ENCODE data around the gene GPR137B.

- no peak for TF ChIP-seq POLR2A (IDR thresholded peaks at IDR 0.05)
- TF ChIP-seq CTCF (IDR thresholded peaks at IDR 0.05): no peak
These were observed 17.4 kb upstream of the GPR137B start for GRCh38 chr1:236124965-236125364.
